HG03354 (cell line): ENCODE data around the gene KLB.
"Not testable (repeated sequence)": the region's sequence is repeated elsewhere in the genome, so short reads cannot be mapped to it uniquely, and the experiment has no call there.

Experiments
- ATAC-seq: cut with Tn5 transposase; IDR thresholded peaks from one replicate; pipeline ENCODE4 v1.9.1; 2021; ENCODE audit warnings: mild to moderate bottlenecking; ENCODE audit not compliant: unreplicated experiment, poor library complexity, severe bottlenecking

KLB gene

GRCh38 chr4:39406763-39407583, at the start of gene KLB:
Gene KLB, plus strand, starts transcription at chr4:39406930. Its CDS starts 20 bp downstream, at chr4:39406950.
- ATAC-seq, result no peak

DNA sequence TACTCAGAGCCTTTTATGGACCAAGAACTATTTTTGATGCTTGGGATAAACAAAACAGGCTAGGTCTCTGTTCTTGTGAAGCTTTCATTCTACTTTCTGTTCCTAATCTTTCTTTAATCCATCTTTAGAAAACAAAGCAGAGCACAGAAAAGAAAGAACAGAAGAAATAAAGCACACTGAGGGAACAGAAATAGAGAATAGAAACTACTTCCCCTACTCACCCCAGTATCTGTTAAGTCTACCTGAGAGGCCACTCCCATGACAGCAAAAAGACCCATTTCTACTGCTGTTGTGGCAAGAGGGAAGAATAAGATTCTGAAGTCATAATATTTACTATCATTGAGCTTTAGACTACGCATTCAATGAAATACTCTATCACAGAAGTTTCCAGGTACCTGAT, 49.7 kb upstream of the KLB start:
- ATAC-seq, result no peak

DNA sequence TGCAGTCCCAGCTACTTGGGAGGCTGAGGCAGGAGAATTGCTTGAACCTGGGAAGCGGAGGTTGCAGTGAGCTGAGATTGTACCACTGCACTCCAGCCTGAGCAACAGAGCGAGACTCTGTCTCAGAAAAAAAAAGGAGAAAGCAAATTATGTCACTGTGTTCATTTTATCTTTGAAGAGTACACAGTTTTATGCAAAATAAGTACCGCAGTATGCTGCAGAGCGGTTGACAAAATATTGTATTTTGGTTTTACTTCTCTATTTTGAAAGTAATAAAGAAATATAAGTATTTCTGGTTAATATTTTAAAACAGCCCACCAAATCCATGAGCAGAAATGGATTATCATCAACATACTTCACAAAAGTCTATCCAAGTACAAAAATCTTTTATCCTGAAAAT, 46.1 kb upstream of the KLB start:
- not testable (repeated sequence) for ATAC-seq

DNA sequence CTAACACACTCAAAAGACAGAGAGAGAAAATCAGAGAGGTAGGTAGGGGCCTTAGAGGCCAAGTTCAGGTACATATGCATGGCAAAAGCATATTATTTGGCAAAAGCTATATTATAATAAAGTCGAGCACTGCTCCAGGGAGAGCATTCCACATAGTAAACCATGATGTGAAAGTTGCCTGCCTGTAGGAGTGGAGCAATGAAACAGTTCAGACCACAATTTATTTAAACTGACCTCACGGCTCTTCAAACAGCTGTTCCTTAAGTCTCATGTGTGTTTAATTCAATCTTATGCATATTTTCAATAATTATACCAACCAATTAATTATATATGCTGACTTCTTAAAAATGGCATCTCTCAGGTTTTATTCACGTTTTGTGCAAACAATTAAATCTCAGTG, 43.9 kb upstream of the KLB start:
- no peak for ATAC-seq

- peak; percentile 43 for ATAC-seq
Observed at GRCh38 chr4:39363773-39364393, 42.8 kb upstream of the KLB start.

GRCh38 chr4:39365360-39365759, 41.4 kb upstream of the KLB start:
- ATAC-seq, result no peak

DNA sequence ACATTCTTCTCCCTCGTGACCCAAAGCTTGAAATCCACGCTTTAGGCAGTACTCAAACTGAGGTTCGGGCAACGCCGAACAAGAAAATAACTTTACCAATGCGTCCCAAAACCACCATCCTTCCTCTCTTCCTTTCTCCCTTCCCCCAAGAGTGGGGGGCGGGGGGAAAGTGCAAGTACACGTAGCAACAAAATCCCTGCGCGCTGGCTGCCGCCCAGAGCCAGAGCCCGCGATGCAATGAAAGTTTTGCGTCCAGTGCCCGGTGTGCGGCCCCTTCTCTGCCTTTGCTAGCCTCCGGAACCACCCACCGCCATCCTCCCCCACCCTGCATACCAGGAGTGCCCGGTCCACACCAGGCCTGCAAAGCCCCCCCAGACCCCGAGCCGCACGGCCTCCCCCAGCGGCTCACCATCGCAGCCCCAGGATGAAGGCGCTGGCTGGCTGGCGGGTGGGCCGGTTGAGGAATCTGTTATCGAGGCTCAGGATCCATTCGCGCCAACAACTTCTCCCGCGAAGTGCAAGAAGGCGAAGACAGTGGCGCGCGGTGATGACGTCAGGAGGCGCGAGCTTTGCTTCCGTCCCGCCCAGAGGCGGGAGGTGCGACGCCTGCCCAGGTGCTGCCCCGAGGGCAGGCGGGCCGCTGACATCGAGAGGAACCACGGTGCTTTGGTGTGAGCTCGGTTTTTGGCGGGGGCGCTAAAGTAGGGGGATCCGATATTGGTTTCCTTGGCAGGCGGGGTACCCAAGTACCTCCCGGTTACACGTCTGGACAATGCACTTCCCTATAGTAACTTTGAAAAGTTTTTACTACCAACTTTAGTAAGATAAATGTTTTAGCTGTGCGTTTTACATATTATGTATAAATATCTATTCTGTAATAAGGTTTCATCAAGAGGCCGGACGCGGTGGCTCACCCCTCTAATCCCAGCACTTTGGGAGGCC, 40.6 kb upstream of the KLB start, which contains the start of gene RFC1:
Gene RFC1, minus strand, starts transcription at position 533 of the 942 bp plus-strand sequence. Its CDS starts 121 bp downstream, at position 412.
- peak; percentile 86 for ATAC-seq

DNA sequence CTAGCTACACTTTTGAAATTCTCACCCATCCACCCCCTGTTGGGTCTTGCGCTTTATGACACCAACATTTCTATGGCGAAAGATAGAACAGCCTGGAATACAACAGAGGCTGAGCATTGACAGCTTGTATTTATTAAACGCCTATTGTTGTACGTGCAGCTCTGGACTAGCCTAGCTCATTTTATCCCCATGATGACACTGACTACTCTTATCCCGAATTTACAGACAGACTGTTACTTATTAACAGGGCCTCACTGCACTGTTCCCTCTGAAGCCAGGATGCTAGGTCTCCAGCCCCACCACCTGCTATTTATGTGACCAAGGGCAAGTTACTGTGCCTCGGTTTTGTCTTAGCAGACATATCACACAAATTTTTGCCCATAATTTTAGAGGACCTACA, 39.6 kb upstream of the KLB start:
- no peak for ATAC-seq

DNA sequence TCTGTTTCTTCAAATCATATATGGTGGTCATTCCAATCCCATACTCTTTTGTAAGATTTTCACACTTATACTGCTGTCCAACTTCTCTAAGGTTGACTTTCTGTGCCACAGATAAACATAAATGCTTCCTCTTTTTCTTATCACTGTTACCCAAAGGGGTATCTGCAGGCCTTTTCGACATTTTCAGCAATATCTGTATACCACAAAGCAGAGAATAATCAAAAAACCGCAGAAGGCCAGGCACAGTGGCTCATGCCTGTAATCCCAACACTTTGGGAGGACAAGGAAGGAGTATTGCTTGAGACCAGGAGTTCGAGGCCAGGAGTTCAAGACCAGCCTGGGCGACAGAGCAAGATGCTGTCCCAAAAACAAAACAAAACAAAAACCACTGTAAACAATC, 37.4 kb upstream of the KLB start:
- ATAC-seq, result no peak

DNA sequence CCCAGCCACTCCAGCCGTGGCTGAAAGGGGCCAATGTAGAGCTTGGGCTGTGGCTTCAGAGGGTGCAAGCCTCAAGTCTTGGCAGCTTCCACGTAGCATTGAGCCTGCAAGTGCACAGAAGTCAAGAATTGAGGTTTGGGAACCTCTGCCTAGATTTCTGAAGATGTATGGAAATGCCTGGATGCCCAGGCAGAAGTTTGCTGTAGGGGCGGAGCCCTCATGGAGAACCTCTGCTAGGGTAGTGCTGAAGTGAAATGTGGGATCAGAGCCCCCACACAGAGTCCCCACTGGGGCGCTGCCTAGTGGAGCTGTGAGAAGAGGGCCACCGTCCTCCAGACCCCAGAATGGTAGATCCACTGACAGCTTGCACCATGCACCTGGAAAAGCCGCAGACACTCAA, 35.5 kb upstream of the KLB start:
- ATAC-seq, result not testable (repeated sequence)

GRCh38 chr4:39375478-39375877, 31.3 kb upstream of the KLB start:
- ATAC-seq, result no peak

- ATAC-seq, result no peak
Observed at GRCh38 chr4:39383690-39384089, 23.0 kb upstream of the KLB start.

GRCh38 chr4:39384563-39384962, 22.2 kb upstream of the KLB start:
- ATAC-seq, result no peak

DNA sequence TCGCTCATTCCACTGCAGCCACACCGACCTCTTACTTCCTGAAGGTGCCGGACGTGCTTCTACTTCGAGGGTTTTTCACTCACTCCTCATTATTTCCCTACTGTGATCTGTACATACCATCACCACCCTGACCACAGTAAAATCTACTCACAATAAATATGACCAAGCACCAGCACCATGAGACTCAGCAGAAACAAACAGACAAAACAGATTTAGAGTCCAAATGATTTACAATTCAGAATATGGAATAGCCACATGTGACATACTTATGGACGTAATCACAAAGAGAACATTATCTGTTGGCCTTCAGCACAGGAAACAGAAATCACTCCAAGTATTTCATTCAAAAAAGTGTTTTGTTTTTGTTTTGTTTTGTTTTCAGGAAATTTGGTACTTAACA, 16.1 kb upstream of the KLB start:
- ATAC-seq, result no peak

DNA sequence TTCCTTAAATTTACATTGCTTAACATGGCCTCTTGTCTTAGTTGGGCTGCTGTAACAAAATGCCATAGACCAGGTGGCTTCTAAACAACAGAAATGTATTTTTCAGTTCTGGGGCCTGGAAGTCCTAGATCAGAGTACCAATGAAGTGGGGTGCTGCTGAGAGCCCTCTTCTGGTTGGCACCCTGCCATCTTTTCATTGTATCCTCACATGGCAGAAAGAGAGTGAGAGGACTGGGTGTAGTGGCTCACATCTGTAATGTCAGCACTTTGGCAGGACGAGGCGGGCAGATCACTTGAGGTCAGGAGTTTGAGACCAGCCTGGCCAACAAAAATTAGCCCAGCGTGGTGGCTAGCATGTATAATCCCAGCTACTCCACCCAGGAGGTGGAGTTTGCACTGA, 12.0 kb upstream of the KLB start:
- ATAC-seq, result no peak

DNA sequence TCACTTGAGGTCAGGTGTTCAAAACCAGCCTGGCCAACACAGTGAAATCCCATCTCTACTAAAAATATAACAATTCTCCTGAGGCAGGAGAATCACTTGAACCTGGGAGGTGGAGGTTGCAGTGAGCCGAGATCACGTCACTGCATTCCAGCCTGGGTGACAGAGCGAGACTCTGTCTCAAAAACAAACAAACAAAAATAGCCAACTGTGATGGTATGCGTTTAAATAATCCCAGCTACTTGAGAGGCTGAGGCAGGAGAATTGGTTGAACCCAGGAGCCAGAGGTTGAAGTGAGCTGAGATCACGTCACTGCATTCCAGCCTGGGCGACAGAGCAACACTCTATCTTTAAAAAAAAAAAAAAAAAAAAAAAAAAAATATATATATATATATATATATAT, 5.1 kb upstream of the KLB start:
- not testable (repeated sequence) for ATAC-seq

- no peak for ATAC-seq
Observed at GRCh38 chr4:39407584-39407885, 805 bp downstream of the KLB start.

GRCh38 chr4:39410415-39410814, 3.7 kb downstream of the KLB start:
- ATAC-seq, result no peak

GRCh38 chr4:39411561-39411960, 4.8 kb downstream of the KLB start:
- not testable (repeated sequence) for ATAC-seq

DNA sequence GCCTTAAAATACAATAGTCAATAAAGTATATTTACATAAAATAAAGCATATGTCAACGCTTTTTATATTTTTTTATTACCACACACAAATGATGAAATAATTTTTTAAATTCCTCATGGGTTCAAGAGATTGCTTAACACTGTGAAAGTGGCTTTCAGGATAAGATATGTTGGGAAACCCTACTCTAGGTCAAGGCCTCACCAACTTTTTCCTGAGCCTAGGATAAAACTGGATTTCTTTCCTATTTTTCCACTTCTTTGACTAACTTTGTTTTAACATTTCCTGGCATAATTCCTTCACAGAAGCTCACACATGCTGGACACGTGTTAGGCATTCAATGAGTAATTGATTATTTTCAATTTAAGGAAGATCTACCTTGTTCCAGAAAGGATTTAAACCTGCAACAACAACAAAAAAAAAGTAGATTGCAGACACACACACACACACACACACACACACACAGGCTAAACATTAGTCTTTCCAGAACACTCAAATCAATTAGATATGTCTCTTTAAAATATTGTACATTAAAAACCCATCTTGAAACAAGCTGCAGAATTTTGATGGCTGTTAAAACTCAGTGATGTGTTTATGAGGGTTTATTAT, 9.1 kb downstream of the KLB start:
- no peak for ATAC-seq
